SK-N-SH (cell line): Measurements from ENCODE around the gene TMEM9.

Experiments
- CTCF ChIP-seq: fragments of 200-600 bp; sonication (generic); IDR thresholded peaks from 2 replicates; pipeline ENCODE4 v1.6.1; 2017; ENCODE audit warnings: antibody characterized with exemption, mild to moderate bottlenecking, moderate library complexity
- EP300 ChIP-seq, 2 experiments: IDR thresholded peaks; 2 replicates each; pipeline versions ENCODE4 v1.4.0 to v1.6.1; 2012; ENCODE audit warnings: borderline replicate concordance in 1 of 2, low read depth in 1 of 2, low read length in 1 of 2
- EZH2phosphoT487 ChIP-seq: fragments of 200-600 bp; sonication (generic); IDR thresholded peaks from 2 replicates; pipeline ENCODE4 v1.6.1; 2017; ENCODE audit warnings: low read depth, mixed run types, mild to moderate bottlenecking, antibody characterized with exemption, moderate library complexity, borderline replicate concordance
- MAX ChIP-seq: IDR thresholded peaks from 2 replicates; pipeline ENCODE4 v1.4.0; 2012; ENCODE audit warnings: low read depth
- MEF2A ChIP-seq: IDR thresholded peaks from 2 replicates; pipeline ENCODE4 v1.4.0; 2012; ENCODE audit warnings: low read depth, borderline replicate concordance
- POLR2AphosphoS5 ChIP-seq: IDR thresholded peaks from 2 replicates; pipeline ENCODE4 v1.6.1; 2012; ENCODE audit warnings: low read depth, low read length
- RAD21 ChIP-seq: IDR thresholded peaks from 2 replicates; pipeline ENCODE4 v1.6.1; 2012; ENCODE audit warnings: mild to moderate bottlenecking, low read length
- SIN3A ChIP-seq: IDR thresholded peaks from 2 replicates; pipeline ENCODE4 v1.6.1; 2012; ENCODE audit warnings: low read depth, mild to moderate bottlenecking, low read length, moderate library complexity, borderline replicate concordance
- TCF12 ChIP-seq: IDR thresholded peaks from 2 replicates; pipeline ENCODE4 v1.4.0; 2012
- USF2 ChIP-seq: fragments of 150-350 bp; IDR thresholded peaks from 2 replicates; pipeline ENCODE4 v1.6.1; 2017; ENCODE audit warnings: antibody characterized with exemption, low read length, low read depth, borderline replicate concordance

- TF ChIP-seq MAX (peak; percentile 43; the same call in 1 of the 2 replicates), SIN3A (no peak), CTCF (peak; percentile 73), EP300 (IDR thresholded peaks at IDR 0.05; ENCODE audit: borderline replicate concordance in 1 of 2, low read depth in 1 of 2, low read length in 1 of 2) (no peak), USF2 (no peak), TCF12 (no peak; the same call in 1 of the 2 replicates), RAD21 (peak; percentile 69), MEF2A (no peak), POLR2AphosphoS5 (no peak), EZH2phosphoT487 (no peak)
Measured at GRCh38 chr1:201184307-201185122, 30.2 kb upstream of the TMEM9 start.
